CD4-positive, alpha-beta T cell treated with Interleukin-6 at 100 ng/mL for 8 hours (primary cell): ENCODE results near the gene ITPRID1.
"Not testable (repeated sequence)": the region's sequence is repeated elsewhere in the genome, so short reads cannot be mapped to it uniquely, and the experiment has no call there.

Experiments
- DNase-seq: peaks from one replicate; pipeline ENCODE4 v3.0.0-alpha.2; 2020; ENCODE audit warnings: mixed read lengths, low spot score

ITPRID1 gene

DNA sequence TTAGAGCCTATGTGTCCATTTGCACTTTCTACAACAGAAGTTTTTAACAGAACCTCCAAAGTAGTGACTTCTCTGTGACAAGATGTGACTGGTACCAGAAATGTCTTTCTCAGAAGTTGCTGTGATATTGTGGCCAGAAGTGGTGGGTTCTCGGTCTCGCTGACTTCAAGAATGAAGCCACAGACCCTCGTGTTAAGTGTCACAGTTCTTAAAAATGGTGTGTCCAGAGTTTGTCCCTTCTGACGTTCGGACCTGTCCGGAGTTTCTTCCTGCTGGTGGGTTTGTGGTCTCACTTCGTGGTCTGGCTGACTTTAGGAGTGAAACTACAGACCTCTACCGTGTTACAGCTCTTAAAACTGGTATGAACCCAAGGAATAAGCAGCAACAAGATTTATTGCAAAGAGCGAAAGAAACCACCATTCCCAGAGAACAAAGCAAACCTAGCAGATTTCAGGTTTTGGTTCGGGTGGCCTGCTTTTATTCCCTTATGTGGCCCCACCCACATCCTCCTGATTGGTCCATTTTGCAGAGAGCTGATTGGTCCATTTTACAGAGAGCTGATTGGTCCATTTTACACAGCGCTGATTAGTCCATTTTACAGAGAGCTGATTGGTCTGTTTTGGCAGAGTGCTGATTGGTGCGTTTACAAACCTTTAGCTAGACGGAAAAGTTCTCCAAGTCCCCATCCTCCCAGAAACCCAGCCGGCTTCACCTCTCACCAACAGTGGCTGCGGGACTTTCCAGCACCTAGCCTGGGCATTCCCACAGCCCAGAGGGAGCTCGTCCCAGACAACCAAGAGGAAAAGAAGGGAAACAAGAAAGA is 3.0 kb downstream of the ITPRID1 start:
- no peak for DNase-seq

DNA sequence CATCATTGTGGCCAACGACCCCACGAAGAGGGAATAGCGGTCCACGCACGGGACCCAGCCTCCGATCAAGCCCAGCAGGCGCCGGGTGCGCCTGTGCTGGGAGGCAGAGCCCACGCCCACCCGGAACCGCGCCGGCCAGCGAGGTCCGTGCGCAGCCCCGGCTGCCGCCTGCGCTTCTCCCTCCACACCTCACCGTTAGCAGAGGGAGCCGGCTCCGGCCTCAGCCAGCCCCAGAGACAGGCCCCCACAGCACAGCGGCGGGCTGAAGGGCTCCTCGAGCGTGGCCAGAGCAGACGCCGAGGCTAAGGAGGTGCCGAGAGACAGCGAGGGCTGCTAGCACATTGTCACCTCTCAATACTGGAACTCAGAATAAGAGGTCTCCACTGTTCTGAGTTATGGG is 3.6 kb downstream of the ITPRID1 start:
- DNase-seq, result no peak

DNA sequence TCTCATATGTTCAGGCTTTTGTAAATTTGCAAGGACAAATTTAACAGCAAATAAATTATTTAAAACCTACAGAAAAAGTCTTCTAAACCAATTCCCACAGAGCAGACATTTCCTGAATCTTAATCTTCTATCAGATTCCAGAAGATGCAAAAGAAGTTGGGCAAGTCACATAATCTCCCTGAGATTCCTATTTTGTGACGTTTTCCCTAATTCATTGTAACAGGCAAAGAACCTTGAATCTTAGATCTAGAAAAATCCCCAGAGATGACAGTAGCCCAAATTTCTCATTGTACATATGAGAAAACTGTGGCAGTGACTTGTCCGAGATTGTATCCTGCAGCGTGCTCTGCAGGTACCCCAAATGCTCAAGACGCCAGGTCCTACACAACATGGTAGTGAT is 4.9 kb downstream of the ITPRID1 start:
- no peak for DNase-seq

DNA sequence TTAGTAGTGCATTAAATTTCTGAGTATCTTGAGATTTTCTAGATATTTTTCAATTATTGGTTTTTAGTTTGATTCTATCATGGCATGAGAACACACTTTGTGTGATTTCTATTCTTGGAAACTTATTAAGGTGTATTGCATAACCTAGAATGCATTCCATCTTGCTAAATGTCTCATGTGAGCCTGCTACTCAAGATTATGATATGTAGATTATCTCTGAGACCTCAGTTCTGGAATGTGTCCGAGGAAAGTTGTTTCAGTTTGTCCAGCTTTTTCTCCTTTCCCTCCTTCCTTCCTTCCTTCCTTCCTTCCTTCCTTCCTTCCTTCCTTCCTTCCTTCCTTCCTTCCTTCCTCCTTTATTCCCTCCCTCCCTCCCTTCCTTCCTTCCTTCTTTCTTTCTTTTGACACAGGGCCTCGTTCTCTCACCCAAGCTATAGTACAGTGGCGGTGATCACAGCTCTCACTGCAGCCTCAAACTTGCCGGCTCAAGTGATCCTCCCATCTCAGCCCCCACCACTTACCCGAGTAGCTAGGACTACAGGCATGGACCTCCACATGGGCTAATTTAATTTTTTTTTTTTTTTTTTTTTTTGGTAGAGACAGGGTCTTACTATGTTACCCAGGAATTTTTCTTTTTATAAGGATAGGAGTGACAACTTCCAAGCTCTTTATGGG is 7.6 kb downstream of the ITPRID1 start:
- no peak for DNase-seq

DNA sequence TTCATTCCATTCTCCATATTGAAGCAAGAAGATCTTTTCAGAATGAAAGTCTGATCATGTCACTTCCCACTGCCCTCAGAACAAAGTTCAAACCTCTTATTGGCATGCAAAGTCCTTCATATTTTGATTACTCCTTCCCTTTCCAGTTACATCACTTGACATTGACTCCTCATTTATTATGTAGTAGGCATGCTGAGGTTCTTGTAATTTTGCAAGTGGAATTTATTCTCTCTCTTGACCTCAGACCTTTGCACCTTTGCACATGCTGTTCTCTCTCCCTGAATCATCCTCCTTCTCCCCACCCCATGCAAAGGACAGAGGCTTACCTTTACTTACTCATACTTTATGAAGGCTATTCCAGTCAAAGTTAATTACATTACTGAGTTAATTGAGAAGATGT is 13.0 kb downstream of the ITPRID1 start:
- no peak for DNase-seq

DNA sequence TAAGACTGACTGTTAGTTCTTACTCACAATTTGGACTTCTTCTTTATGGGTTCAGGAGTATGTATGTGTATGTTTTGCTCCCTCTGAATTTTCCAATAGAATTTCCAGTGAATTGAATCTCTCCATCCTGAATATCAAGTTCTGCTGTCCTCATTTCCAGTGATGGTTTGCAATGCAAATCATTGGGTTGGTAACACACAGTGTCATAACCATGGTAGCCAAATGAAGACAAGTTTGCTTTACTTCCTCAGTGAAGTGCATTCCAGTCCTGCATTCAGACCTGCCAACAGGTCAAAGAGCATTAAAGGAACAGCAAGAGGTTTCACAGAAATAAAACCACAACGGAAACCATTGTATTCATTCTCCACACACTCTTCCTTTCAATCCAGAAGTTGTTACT is 15.2 kb downstream of the ITPRID1 start:
- no peak for DNase-seq

DNA sequence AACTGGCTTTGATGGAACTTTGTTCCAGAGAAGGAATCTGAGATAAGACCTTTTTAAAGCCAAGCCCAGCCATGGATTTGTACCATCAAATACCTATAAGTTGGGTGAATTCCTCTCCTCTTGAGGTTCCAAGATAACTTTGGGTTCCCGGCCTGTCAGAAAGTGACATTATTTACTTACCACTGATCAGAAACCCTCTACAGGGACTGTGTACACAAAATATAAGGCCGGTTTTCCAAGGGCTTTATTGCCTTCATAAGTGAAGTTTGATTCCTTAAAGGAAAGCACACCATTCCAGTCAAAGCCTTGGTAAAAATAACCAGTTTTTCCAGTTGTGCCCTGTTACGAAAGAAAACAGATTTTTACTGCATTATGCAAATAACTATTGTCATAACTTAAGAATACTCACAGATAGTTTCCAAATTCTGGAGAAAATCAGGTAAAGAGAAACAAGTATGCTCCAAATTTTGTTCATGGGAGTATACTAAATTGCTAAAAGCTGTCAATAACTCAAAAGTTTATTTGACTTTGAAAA is 26.8 kb downstream of the ITPRID1 start:
- not testable (repeated sequence) for DNase-seq

DNA sequence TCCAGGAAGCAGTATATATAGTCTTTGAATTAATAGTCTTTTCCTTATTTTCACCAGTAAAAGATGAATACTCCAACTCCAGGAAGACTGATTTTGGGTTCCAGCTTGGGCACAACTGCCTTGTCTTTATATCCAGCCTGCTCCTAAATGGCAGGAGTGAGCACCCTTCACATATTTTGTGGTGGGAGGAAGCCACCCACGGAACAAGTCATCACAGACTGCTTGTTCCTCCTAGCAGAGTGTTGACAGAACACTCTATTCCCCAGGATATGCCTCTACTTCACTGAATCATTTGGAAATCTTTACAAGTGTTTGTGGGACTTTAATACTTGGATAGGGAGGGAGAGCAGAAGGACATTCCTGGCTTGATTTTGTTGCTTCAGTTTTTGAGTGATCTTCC is 31.7 kb downstream of the ITPRID1 start:
- DNase-seq, result no peak

DNA sequence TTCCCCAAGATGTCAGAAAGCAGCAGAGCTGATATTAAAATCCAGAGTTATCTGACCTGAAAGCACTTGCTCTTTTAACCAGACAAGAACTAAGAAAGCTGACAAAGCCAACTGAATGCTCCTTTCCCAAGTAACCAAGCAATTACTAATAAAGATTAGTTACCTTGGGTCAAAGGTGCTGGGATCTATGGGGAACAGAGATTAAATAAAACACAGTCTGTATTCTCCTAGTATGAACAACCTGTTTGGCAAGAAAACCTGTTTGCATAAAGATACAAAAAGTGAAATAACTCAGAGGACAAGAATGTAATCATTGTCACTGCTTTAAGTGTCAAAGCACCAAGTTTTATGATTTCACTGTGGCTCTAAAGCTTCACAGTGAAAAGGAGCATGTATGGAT is 35.7 kb downstream of the ITPRID1 start:
- DNase-seq, result no peak

DNA sequence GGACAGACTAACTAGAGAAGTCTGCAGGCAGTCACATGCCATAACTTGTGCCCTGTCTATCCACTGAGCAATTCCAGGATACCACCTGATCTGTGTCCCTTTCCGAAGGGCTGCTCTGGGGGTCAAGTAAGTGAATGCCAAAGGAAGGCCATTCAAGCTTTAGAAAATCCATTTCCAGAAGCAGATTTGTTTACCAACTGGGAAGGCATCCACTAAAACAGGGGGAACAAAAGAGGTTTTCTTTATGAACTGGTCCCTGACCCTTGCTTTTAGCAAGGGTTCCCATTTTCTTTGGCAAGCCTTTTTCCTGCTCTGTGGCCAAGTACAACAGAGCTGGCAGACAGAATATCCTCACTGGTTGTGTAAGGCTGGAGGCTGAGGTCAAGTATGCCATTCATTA is 36.5 kb downstream of the ITPRID1 start:
- no peak for DNase-seq

DNA sequence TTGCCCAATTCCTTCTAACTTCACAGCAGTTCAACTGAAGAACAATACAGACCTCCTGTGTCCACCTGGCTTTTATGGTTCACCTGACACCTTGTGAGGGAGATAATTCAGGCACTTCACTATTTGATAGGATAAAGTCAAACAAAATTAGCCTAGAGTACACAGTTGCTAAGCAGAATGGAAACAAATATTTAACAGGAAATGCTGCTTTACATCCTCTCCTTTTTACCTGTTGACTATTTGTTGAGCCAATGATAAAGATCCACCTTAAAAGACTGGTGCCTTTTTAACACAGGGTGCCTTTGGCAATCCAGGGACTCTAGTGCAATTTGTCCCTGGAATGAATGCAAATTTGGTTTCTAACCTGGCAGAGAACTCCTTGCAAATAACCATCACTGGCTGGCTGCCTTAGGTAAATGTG is 39.8 kb downstream of the ITPRID1 start:
- no peak for DNase-seq

DNA sequence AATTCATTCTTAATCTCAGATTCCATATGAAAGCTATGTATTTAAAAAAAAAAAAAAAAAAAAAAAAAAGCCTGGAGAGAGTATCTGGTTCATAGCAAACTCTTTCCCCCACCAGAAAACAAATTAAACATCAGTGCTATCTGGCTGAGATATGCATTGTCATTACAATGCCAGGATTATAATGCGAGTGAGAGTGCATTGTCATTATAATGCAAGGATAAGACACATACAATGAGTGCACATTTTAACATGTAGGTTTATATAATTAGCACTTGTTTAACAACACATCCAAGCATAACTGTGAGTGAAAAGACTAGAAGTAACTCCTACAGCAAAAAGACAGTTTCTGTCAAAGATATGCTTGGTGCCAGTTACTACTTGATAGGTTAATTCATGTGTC is 48.1 kb downstream of the ITPRID1 start:
- no peak for DNase-seq

DNA sequence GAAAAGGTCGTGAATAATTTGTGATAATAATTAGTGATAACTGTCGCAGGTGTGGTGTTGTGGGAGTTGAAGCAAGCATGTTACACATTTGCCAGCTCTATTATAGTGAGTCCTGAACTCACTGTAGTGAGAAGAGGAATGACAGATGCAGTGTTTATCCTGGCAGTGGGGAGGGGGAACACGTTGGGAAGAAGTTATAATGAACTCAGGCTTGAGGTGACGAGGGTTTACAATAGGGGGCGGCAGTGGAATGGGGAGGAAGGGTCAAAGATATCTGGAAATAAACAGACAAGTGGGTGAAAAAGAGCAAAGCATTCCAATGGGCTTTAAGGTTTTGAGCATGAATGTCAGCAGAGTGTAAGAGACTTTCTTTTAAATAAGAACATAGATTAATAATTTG is 49.6 kb downstream of the ITPRID1 start:
- DNase-seq, result no peak

DNA sequence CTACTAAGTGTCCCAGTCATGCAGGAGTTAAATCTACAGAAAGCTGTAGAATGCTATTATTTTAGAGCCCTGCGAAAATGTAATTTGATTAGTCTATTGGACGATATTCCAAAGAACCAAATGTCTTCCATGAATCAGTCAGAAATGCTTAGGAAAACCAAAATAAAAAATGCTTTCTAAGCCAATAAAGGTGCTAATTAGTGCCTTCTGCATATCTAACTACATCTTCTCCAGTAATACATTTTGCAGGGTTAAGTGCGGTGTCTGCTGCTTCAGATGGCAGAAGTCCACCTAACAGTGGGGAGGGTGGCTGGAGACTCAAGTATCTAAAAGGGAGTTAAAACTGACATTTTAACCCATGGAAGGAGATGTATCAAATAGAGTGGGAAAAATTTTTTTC is 50.1 kb downstream of the ITPRID1 start:
- no peak for DNase-seq

DNA sequence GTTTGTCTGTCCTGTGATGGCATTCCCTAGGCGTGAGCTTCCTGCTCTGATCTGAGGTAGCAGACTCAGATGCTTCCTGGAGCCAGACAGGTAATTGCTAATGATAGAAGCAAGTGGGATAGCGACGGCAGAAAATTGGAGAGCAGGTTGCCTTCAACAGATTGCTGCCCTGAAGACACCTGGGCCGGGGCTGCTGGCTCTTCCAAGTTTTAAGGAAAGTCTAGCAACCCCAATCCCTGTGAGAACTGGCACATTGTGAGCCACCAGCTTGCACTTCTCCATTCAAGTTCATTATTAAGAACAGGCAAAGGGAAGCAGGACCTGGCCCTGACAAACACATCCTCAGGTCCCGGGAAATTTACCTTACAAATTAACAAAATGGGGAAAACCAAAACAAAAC is 50.8 kb downstream of the ITPRID1 start:
- DNase-seq, result no peak

DNA sequence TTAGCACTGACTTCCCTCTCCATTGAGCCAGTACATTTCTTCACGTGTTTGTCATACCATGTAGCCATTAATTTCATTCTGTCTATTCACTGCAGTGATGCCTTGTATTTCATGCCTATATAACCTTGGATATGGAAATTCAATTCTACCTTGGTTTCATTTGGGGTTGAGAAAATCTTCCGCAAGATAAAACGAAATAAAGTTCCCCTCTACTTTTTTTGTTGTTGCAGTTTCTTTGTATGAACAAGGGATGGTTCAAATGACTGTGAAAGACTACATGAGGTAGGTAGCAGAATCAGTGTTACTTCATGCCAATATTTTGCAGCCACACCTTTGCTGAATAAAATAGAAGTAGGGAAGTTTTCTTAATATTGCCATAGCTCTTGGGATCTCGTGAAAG is 55.6 kb downstream of the ITPRID1 start:
- no peak for DNase-seq

DNA sequence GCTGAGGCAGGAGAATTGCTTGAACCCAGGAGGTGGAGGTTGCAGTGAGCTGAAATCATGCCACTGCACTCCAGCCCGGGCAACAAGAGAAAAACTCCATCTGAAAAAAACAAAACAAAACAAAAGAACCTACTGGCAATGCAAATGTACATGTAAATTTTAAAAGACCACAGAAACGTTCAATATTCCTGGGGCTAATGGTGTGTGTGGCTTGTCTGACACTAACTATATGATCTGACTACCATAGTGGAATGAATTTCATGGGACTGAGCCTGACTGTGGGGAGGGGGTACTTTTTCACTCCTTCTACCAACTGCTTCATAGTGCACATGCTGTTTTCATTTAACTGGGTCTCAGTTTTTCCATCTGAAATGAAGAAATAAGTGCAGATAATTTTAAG is 69.6 kb downstream of the ITPRID1 start:
- DNase-seq, result no peak

DNA sequence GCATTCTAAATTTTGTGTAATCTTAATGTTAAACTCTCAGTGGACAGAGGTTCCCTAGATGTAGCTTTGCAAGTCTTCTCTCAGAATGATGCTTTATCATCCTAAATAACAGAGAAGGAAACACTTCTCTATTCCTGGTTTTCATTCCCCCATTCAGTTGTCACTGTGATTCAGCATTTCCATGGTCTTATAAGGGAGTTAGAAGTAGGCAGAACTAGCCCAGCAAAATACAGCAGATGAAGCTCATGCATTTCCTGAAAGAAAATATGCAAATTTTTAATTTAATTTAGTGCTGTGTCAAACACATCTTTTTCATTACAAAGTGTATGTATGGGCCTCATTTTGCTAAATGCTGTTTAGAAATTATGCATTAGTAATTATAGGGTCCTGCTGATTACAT is 70.1 kb downstream of the ITPRID1 start:
- no peak for DNase-seq

DNA sequence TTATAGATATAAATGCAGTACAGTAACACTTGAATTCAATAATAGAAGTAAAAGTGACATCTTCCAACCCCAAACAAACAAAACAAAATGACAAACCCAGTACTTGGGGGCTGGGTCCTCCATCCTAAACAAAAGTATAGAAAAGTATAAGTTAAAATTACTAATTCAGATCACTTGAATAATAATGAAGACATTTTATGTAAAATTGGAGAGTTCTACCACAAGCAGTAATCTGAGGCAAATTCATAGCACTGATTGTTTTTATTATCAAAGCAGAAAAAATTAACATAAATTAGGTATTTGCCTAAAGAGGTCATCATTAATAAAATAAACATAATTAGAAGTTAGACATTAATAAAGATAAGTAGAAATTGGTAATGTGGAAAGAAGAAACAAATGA is 81.5 kb downstream of the ITPRID1 start:
- DNase-seq, result no peak

DNA sequence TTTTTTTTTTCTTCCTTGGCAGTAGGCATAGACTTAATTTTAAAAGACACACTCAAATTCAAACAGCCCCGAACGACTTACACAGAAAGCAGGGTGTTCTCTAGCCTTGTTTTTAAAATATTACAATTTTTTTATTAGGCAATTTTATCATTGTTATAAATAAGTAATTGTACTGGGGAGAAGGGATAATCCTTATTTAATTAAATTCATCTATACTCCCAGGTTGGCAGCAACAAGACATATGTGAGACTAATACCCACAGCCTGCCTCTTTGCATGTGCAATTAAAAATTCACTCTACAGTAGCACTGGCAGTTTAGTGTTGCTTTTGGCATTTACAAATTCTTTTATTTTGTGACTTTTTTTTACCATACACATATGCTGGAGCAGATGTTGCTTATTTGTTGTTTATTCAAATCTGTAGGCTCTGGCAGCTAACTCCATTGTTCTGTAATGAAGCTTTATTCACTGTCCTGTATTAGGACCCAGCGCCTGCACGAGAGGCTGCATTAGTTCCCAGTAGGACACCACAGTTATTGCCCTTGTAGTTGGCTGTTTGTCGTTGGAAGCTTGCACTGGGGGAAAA is 88.2 kb downstream of the ITPRID1 start:
- DNase-seq, result no peak

DNA sequence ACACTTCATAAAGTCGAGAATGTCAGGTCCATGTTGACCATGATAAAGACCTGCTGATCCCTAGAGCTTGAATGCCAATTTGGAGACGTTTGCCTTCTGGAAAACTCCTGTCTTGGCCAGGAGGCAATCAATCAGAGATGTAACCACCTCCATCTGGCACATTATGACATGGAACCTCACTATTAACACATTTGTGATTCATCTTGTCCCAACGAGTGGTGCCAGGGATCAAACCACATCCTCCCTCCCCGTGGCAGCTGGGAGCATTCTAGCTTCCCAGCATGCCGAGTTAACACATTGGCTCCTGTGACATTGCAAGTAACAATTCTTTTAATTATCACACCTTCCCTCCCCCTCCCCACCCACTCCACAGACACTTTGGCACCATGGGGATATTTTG is 89.2 kb downstream of the ITPRID1 start:
- no peak for DNase-seq

DNA sequence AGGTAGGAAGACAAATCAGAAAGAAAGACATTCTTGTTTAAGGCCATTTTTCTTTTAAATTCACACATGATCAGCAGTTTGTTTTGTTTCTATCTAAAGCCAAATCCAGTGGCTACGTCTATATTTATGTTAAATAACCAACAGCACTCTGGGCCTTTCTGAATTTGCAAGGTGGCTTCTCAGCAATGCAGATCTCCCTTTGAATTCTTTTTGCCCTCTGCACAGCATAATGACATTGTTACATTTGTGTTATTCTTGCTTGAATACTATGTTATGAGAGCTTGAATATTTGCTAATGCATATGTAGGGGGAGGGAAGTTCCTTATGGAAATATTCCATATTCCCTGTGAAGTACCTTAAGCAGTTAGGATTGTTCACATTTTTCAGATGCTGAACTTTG is 99.7 kb downstream of the ITPRID1 start:
- no peak for DNase-seq

DNA sequence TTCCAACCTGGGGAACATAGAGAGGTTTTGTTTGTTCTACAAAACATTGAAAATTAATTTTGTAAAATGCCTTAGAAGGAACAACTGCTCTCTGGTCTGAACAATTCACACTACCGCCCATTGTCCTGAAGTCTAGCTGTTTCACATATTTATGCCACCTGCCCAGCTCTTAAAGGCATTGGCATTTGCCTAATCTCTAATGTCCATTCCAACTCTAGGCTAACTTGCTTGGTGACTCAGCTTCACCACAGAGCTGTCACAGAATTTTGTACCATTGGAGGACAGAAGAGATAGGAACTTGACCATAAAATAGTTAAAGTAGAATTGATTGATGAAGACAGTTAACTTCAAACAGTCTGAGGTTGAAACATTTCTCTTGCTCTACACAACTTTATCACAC is 119.6 kb downstream of the ITPRID1 start:
- no peak for DNase-seq
